GM19468 (cell line): Measurements from ENCODE around the gene CD79B.
"Not testable (repeated sequence)": the region's sequence is repeated elsewhere in the genome, so short reads cannot be mapped to it uniquely, and the experiment has no call there.

Experiments
- ATAC-seq: cut with Tn5 transposase; IDR thresholded peaks from one replicate; pipeline ENCODE4 v1.9.1; 2021; ENCODE audit warnings: mild to moderate bottlenecking, moderate library complexity, moderate number of reproducible peaks; ENCODE audit not compliant: unreplicated experiment; ENCODE audit errors: extremely low read depth

CD79B gene

DNA sequence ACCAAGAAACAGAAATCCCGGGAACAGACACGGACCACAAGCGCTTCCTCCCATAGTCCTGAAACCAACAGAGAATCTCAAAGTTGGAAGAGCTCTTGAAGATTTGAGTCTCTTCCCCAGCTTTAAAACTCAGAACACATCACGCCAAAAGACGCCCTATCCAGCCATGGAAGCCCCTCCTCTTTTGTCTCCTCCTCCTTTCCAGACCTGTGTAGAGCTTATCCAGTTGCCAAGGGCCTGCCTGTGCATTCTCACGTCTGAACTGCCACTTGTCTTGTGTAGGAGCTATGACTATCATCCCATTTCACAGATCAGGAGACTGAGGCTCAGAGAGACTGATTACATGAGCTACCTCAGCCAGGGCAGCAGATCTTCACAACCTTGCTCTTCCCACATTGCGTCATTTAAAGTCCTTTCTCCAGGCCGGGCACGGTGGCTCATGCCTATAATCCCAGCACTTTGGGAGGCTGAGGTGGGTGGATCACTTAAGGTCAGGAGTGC is 49.5 kb downstream of the CD79B start:
- ATAC-seq = not testable (repeated sequence)

DNA sequence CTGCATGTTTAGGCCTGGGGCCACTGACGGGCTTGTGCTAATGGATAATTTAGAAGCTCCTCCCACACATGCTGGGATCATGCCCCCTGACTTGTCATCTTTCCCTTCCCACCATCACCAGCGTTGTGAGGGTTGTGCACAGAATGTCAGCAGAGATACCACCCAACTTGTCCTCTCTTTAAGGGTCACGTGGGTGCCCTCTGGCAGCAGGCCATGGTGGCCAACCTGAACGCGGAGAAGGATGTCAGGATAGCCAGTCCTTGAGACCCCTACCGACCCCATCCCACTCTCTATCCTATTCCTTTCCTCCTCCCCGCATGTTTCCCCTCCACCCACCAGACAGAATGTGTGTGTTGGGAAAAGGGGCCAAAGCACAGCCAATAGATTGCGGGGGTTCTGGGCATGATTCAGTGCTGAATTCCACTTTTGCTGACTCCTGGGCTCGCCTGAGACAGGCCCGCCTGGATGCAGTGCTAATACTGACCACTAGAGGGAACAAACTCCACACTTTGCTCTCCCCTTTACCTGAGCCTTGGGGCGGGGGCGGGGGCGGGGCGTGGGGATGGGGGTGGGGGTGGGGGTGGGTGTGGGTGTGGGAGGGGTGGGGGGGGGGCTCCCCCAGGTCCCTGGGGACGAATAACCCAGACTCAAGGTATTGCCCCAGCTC is 50.1 kb downstream of the CD79B start, which contains the start of gene GH2:
TSS of gene GH2 (minus strand) at position 10 of the 667 bp plus-strand sequence. CDS start 143 bp downstream, outside the sequence.
- ATAC-seq = no peak

DNA sequence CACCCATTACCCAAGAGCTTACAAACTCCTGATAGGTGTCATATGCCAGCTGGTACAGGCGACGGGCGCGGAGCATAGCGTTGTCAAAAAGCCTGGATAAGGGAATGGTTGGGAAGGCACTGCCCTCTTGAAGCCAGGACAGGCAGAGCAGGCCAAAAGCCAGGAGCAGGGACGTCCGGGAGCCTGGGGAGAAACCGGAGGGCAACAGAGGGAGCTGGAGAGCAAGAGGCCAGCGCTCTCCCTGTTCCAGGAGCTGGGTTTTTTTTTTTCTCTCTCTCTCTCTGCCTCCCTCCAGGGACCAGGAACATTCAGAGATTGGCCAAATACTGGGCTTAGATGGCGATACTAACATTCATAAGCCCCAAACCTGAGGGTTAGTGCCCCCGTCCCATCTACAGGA is 50.8 kb downstream of the CD79B start:
- ATAC-seq = not testable (repeated sequence)

DNA sequence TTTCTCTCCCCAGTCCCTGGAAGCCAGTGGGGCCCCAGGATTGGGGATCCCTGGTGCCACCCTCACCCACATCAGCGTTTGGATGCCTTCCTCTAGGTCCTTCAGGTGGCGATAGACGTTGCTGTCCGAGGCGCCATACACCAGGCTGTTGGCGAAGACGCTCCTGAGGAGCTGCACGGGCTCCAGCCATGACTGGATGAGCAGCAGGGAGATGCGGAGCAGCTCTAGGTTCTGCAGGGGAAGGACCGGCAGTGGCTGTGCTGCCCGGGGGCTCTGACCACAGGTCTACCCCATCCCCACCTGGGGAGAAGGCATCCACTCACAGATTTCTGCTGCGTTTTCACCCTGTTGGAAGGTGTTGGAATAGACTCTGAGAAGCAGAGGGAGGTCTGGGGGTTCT is 51.4 kb downstream of the CD79B start:
- no peak for ATAC-seq
